PC-3 (cell line): Measurements from ENCODE around the gene ADGRD1.

Source experiments
- EZH2phosphoT487 ChIP-seq: fragments of 300-600 bp; sonication (generic); IDR thresholded peaks from 2 replicates; pipeline ENCODE4 v1.6.1; 2018; ENCODE audit warnings: mild to moderate bottlenecking, antibody characterized with exemption, low read length, borderline replicate concordance
- TF ChIP-seq, protein P1 (sequence below): fragments of 300-600 bp; sonication (generic); conservative IDR thresholded peaks from 2 replicates; pipeline ENCODE4 v1.5.1; 2017; ENCODE audit warnings: antibody characterized with exemption, low read depth, mild to moderate bottlenecking, low read length

GRCh38 chr12:131112700-131113290 is 159.1 kb downstream of the ADGRD1 start:
- no peak for TF ChIP-seq EZH2phosphoT487
- TF ChIP-seq, protein P1, sequence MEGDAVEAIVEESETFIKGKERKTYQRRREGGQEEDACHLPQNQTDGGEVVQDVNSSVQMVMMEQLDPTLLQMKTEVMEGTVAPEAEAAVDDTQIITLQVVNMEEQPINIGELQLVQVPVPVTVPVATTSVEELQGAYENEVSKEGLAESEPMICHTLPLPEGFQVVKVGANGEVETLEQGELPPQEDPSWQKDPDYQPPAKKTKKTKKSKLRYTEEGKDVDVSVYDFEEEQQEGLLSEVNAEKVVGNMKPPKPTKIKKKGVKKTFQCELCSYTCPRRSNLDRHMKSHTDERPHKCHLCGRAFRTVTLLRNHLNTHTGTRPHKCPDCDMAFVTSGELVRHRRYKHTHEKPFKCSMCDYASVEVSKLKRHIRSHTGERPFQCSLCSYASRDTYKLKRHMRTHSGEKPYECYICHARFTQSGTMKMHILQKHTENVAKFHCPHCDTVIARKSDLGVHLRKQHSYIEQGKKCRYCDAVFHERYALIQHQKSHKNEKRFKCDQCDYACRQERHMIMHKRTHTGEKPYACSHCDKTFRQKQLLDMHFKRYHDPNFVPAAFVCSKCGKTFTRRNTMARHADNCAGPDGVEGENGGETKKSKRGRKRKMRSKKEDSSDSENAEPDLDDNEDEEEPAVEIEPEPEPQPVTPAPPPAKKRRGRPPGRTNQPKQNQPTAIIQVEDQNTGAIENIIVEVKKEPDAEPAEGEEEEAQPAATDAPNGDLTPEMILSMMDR, result no peak
